Endometrium (tissue), 2 donors: Measurements from ENCODE around the gene DEFB115.
"Not testable (repeated sequence)": the region's sequence is repeated elsewhere in the genome, so short reads cannot be mapped to it uniquely, and the experiment has no call there.

Experiments
- FAIRE-seq: peaks from 2 replicates; lab custom pipeline; 2012; peaks lifted over from hg19 to GRCh38; lab: Jason Lieb, UNC
- donor health status: control.
- donor health status: control.

The DEFB115 gene, protein sequence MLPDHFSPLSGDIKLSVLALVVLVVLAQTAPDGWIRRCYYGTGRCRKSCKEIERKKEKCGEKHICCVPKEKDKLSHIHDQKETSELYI

DNA sequence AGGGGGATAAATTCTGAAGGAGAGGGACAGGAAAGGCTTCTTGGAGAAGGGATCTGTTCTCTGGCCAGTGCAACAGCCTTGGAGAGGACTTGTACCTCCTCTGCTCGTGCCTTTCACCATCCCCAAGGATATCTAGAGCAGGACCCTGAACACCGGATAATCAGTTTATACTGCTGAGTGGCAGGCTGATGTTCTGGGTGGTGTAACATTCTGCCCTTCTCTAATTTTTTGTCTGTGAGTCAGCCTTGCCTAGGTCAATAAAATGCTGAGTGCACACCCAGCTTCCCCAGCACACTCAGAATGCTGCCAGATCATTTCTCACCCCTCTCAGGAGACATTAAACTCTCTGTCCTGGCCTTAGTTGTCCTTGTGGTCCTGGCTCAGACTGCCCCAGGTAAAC is at the start of gene DEFB115:
TSS of gene DEFB115 (plus strand) at position 301 of the 400 bp plus-strand sequence. CDS start at position 301, 0 bp downstream.
- FAIRE-seq: no peak

DNA sequence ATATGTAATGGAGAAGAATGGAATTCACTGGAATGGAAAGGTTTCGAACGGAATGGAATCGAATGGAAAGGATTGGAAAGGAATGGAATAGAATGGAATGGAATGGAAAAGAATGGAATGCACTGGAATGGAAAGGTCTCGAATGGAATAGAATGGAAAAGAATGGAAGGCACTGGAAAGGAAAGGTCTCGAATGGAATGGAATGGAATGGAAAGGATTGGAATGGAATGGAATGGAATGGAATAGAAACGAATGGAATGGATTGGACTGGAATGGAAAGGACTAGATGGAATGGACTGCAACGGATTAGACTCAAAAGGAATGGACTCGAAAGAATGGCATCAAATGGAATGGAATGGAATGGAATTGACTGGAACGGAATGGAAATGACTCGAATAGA is 20.5 kb upstream of the DEFB115 start:
- FAIRE-seq: no peak

DNA sequence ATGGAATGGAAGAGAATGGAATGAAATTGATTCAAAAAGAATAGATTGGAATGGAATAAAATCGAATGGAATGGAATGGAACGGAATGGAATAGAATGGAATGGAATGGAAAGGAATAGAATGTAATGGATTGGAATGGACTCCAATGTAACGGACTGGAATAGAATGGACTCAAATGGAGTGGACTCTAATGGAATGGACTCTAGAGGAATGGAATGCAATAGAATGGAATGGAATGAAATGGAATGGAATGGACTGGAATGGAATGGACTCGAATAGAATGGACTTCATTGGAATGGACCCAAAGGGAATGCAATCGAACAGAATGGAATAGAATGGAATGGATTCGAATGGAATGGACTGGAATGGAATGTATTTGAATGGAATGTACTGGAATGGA is 19.7 kb upstream of the DEFB115 start:
- no peak for FAIRE-seq

DNA sequence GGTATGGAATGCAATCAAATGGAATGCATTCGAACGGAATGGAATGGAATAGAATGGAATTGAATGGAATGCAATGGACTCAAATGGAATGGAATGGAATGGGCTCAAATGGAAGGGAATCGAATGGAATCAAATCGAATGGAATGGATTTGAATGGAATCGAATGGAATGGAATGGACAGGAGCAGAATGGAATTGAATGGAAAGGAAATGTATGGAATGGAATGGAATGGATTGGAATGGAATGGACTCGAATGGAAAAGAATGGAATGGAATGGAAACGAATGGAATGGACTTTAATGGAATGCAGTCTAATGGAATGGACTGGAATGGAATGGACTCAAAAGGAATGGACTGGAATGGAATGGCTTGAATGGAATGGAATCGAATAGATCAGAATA is 18.3 kb upstream of the DEFB115 start:
- FAIRE-seq: no peak

DNA sequence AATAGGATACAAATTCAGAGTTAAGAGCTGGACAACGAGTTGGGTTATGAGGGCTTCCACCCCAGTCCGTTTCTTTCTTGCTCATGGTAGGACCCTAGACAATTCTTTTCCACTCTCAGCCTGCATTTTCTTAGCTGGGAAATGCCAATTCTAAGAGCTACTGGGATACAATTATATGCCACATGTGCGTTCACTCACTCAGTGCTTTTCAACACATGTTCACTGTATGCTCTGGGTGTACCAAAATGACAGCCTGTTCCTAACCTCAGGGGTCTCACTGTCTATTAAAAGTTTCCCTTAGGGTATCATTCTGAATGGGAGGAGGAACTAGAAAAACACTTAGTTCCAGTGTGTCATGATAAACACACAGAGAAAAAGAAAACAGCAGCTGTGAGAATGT is 505 bp upstream of the DEFB115 start:
- no peak for FAIRE-seq

DNA sequence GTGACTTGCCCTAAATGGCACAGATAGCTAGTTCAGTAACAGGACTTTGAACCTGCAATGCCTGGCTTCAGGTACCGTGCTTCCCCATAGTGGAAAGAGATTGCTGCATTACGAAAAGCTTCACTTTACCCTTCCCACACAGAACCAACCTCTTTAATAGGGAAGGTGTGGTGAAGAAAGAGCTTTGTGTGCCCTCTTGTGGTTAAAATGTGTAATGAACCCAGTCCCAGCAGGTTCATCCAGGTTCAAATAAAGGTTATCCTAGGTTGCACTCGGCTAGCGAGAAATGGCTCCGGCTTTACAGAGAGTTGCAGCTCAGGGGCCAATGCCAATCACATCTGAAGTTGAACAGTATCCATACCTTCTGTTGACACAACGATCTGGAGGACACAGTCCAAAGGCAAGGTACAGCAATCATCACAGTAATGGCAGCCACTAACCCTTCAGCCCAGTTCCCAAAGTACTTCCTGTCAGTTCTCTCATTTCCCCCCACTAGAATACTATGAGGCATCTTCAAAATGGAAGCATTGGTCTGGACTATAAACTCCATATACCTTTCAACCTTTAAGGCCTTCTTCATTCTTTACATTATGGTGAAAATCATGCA is 3.0 kb downstream of the DEFB115 start:
- FAIRE-seq: no peak

DNA sequence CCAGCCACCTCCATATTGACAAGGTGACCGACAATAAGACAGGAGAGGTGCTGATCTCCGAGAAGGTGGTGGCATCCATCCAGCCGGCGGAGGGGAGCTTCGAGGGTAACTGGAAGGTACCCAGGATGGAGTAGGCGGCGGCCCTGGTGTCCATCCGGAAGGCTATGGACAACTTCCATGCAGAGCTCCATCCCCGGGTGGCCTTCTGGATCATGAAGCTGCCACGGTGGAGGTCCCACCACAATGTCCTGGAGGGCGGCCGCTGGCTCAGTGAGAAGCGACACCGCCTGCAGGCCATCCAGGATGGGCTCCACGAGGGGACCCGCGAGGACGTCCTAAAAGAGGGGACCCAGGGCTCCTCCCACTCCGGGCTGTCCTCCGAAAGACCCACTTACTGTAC is 17.0 kb downstream of the DEFB115 start:
- FAIRE-seq: no peak

DNA sequence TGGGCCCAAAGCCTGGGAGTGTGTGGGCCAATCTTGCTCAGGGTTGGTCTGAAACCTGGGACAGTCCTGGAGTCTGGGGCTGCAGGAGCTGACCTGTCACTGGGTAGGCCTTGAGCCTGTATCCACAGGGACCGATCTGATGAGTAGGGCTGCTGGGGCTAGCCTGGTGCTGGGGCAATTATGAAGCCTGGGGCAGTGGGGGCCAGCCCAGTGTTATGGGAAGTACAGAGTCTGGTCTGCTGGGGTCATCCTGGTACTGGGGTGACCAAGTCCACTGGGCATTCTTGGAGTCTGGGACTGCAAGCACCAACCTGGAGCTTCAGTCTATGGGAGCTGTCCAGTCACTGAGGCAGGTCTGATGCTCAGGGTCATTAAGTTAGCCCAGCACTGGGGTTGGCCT is 20.7 kb downstream of the DEFB115 start:
- FAIRE-seq: no peak

DNA sequence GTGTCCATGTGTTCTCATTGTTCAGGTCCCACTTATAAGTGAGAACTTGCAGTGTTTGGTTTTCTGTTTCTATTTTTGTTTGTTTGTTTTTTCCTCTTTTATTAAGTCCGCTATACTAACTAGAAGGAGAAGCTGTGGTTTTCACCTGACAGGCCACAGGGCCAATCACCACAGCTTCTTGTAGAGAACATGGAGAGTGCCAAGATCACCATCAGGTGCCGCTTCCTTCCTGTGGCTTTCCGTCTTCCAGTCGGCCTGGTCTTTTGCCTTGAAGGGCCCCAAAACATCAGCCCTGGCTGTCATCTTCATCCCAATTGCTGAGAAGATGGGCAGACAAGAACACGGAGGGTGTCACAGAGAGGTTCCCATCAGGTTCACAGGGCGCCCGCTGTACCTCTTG is 27.5 kb downstream of the DEFB115 start:
- not testable (repeated sequence) for FAIRE-seq

DNA sequence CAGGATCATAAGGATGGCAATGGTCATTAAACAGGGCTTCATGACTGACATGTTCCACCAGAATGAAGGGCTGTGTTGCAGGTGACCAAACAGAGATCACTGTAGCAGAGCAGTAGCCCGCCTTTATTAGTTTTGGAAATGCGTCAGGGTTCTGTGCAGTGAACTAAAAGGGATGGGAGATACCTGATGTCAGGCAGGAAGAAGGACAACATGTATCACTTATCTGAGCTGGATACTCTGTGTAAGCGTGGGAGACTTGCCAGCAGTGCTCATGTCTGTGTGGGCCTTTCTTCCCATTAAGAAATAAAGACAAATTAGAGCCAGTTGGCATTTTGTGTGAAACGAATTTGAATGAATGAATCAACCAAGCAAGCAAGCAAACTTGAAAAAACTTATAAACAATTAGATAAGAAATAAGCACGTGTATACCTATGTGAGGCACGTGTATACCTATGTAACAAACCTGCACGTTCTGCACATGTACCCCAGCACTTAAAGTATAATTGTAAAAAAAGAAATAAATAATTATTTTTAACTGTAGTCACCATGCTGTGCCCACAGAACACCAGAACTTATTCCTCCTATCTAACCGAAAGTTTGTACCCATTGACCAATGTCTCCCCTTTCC is 51.2 kb downstream of the DEFB115 start, which contains the start of gene DEFB116:
TSS of gene DEFB116 (minus strand) at position 51 of the 628 bp plus-strand sequence. CDS start at position 51, 0 bp downstream.
- FAIRE-seq: no peak
